GM21786 (cell line): ENCODE measurements around the gene OR51E2.
A peak's percentile ranks its signal among the peaks of the same experiment; 100 is the strongest.
"Not testable (repeated sequence)": the region's sequence is repeated elsewhere in the genome, so short reads cannot be mapped to it uniquely, and the experiment has no call there.

Source experiments
- ATAC-seq: cut with Tn5 transposase; IDR thresholded peaks from one replicate; pipeline ENCODE4 v1.9.1; 2021; ENCODE audit not compliant: unreplicated experiment

Gene OR51E2, protein sequence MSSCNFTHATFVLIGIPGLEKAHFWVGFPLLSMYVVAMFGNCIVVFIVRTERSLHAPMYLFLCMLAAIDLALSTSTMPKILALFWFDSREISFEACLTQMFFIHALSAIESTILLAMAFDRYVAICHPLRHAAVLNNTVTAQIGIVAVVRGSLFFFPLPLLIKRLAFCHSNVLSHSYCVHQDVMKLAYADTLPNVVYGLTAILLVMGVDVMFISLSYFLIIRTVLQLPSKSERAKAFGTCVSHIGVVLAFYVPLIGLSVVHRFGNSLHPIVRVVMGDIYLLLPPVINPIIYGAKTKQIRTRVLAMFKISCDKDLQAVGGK

DNA sequence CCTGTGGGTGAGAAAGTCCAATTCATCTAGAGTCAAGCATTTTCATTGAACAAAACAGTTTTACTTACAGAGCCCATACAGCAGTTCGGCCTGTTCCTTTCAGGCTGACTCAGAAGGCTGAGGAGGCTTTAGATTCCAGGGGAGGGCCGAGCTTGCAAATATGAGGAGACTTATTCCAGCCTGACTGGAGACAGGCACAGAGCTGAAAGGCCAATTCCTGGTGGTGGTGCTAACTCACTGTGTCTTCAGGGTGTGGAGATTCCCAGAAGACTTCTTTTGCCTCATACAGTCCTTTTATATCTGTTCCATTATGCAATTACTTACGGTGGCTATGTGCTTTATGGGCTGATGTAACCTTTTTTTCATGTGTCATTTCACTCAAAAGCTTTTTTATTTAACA is at the start of gene OR51E2:
TSS of gene OR51E2 (minus strand) at position 269 of the 400 bp plus-strand sequence. CDS start 15,142 bp downstream, outside the sequence.
- no peak for ATAC-seq

DNA sequence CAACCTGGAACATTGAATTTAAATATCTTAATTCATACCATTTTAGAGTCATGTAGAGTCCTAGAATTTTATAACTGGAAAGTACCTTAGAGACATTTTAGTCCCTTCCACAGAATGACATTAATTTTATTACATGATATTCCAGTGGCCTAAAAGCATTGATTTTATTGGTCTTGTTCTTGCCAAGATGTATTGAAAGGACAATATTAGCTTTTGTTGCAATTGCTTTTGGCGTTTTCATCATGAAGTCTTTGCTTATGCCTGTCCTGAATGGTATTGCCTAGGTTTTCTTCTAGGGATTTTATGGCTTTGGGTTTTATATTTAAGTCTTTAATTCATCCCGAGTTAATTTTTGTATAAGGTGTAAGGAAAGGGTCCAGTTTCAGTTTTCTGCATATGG is 43.1 kb upstream of the OR51E2 start:
- no peak for ATAC-seq

DNA sequence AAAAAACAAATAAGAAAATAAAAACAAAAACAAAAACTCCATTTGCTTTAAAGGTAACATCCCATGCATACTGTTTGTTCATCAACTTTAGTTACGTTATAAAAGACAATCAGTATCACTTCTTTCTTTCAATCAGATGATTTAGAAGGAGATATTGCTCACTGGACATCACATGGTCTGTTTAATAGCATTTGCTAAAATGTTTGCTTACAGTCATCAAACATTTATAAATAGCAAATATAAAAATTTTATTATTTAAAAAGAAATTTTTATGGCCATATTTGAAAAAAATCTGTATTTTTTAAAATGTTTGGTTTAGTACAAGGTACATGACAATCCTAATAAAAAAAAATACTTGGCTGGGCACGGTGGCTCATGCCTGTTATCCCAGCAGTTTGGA is 29.5 kb upstream of the OR51E2 start:
- ATAC-seq: no peak

DNA sequence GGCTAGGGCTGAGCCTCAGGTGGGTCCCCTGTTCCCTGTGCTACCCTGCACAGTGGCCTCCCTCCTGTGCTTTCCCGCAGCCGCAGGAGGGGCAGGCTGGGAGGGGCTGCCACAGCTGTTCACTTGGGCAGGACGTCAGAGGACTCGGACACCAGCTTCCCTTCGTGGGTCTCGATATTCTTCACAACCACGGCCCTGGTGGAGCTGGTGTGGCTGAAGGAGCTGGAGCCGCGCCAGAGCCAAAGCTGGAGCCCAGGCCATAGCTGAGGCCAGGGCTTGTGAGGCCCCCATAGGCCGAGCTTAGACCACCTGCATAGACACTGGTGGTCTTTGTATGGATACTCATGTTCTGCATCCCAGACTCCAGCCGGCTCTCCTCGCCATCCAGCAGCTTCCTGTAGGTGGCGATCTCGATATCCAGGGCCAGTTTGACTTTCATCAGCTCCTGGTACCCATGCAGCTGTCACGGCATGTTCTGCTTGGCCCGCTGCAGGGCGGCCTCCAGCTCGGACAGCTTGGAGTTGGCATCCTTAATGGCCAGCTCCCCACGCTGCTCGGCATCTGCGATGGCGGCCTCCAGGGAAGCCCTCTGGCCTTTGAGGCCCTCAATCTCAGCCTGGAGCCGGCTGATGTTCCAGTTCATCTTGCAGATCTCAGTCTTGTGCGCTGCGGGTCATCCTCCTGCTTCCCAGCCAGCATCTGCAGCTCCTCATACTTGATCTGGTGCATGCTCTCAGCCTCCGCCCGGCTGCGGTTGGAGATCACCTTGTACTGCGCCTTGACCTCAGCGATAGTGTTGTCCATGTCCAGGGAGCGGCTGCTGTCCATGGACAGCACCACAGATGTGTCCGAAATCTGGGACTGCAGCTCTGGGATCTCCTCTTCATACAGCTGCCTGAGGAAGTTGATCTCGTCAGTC is 25.2 kb upstream of the OR51E2 start:
- not testable (repeated sequence) for ATAC-seq

DNA sequence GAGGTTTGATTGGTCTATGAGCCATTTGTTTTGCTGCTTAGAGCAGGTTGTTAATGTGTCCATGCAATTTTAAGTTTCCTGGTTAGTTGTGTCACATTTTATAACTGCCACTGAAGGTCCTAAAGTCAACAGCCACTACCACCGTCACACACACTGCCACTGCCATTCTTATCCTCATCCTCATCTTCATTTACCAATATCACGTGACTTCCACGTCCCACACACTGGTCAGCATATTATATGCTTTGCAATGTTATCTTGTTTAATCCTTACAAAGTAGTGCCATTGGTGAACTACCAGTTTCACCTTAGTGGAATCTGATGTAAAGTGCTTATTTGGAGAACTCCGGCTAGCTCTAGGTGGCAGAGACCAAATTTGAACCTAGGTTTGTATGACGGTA is 16.6 kb upstream of the OR51E2 start:
- ATAC-seq: no peak

DNA sequence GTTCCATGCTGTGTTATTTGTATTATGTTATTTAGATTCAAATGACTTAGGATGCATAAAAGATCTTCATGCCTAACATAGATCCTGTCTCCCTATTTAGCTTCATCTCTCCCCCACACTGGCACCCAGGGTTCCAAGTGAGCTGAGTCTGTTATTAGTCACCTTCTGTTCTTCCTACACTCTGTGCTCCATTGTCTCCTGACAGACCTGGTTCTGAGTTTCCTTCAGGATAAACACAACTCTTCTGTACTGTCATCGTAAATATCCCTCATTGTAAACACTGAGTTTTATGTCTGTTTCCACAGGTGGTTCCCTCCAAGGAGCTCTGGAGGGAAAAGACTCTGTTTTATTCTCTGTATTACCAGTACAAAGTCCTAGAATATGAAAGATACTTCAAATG is 15.6 kb upstream of the OR51E2 start:
- no peak for ATAC-seq

DNA sequence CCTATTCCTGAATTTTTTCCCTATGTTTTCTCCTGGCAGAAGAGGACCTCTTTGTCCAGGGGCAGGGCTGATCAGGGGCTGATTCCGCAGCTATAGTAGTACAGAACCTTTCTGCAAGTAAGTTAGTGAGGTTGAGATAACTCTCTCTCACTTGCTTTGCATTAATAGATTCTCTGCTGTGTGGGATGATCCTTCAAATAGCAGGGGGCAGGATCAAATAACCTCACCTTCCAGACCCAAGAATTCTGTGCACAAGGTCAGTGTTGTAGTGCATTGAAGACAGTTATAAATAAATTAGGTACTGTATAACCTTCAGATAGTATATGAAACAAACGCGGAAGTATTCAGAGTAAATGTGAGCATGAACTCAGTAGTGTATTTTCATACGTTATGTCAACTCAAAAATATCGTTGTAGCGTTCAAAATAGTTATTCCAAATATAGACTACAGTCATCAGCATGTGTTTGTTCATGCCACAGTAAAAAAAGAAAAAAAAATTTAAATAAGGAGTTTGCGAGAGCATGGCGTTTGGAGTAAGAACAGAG is 7.2 kb upstream of the OR51E2 start:
- no peak for ATAC-seq

DNA sequence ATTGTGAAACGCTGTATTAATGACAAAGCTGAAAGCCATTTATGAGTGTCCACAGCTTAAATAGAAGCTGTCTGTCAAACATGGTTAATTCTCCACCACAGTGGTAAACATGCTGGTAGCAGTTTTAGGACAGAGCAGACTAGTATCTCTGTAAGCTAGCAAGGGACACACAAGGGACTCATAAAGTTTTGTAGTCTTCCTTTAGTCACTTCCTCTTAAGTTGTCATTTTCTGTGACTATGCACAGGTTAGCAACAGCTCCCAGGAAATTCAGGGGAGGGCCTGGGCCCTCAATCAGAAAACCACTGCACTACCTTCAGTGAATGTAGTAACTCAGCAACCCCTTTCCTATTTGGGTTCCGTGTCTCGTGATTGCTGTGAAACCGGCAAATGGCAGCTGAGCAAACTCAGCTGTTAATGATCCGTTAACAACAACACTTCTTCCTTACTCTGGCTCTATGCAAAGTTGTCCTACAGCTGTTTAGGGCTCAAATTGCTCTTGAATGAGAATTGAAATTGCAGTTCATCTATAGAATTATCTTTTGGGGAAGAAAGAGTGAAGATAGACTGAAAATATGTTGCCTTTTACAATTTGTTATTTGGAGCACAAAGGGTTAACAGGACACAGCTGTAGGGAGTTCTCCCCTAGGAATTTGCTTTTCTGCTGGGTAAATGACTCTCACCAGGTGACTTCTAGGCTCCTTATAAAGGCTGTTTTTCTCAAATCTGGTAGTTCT is 6.6 kb upstream of the OR51E2 start, which contains the start of gene MMP26:
TSS of gene MMP26 (plus strand) at position 731 of the 736 bp plus-strand sequence.
- ATAC-seq: peak; percentile 44

DNA sequence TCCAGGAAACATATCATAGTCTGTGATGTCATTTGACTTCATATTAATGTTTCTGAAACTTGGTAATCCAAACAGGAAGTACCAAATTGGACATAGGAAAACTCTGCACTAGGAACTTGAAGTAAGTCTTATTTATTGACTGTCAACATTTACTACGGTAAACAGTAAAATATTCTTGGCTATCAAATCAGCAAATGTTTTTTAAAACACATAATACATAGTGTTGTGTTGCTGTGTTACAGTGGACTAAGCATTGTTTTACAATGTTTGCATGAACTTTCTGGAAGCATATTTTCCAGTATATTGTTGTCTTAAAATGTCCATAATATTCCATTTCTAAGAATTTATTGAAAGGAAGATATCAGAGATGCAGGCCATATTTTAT is 2.8 kb upstream of the OR51E2 start:
- ATAC-seq: no peak

DNA sequence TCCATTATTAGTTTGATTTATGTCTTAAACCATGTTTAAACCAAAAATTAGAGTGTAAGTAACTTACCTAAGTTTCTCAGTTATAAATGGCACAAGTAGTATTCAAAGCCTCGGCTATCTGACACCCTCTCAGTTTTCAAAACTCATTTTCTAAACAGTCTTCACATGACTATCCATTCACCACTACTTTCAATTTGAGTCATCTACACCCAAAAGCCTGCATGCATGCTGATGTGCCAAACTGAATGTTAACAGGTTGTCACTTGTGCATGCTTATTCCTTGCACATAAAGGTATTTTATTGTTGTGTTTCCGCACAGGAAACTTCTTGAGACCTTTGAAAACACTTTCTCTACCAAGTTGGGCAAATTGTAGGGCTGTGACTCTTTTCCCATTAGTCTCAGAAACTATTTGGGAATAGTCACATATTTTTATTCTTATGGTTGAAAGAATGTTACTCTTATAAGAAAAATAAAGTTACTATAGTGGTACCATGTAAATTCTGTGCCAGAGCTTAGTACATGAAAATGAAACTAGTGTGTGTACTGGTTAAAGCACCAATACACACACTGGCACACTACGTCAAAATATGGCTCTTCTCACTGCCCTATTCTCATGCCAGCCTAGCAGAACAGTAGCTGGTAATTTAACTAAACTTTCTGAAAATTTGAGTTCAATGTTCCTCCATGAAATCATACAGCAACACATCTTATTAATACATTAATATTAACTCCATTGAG is 2.2 kb upstream of the OR51E2 start:
- peak; percentile 89 for ATAC-seq

DNA sequence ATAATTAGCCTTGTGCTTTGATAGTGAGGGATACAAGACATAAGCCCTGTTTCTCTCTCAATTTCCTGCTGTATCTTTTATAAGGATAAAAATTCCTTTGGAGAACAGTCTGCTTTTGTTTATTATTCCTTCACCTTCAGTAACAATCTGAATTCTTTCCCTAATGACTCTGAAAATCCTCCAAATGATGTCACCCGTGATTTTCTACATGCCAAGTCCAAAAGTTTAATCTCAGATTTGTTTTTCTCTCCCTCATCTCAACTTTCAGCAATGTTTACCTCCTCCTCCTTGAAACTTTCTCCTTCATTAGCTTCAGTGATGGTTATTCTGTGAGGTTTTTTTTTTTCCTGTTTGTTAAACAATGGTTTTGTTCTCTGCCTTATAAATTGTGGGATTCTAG is 2.2 kb downstream of the OR51E2 start:
- no peak for ATAC-seq

DNA sequence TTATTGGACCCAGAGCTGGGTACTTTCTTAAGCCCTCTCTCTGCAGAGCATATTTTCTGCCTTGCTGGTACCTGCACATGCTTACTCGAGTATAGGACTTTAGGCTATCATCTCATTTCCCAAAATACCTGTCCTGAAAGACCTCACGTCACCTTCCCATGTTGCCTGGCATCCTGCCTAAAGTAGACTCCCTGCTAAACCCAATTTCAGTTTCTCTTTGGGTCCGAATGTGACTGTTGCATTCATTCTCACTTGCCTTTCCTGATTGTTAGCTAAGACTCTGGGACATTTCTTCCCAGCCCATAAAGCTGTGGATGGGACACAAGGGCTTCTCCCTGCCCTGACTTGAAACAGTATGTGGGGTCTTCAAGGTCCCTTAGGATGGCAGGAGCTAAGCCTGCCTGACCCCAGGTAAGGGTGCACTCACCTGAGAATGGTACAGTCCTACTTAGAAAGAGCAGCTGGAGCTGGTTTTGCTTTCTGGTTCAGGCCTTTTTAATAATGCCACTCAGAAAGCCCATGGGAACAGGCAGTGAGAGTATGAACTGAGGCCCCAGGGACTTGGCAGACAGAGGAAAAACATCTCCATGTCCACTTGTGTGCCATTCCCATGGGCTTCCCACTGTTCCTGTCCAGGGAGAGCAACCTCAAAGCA is 12.9 kb downstream of the OR51E2 start:
- no peak for ATAC-seq

DNA sequence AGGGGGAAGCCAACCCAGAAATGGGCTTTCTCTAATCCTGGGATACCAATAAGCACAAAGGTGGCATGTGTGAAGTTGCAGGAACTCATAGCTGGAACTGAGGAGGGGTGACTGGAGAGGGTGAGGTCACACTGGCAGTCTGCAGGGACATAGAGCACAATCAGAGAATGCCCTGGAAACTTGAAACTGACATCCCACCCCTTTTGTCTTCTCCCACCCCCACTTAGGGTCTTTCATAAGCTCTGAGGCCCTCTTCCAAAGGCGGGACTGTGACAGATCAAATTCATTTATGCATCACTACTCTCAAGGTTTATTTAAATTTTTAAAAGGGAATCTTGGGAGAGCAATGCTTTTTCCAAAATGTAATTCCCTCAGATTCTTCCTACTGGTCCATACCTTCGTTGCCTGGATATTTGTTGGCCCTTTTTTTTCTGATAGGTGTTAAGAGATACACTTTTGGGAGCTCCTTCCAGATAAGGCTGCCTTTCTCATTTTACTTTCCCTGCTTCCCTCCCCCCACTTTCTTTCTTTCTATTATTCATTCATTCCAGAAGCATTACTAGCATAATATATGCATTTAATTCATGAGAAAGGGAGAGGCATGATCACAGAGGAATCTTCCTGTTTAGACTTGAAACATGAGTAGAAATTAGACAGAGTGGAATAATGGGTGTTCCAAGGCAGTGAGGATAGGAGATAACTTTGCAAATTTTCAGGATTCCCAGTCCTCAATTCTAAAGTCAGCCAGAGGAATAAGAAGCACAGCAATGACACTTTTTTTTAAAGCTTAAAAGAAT is 14.8 kb downstream of the OR51E2 start:
- ATAC-seq: no peak

DNA sequence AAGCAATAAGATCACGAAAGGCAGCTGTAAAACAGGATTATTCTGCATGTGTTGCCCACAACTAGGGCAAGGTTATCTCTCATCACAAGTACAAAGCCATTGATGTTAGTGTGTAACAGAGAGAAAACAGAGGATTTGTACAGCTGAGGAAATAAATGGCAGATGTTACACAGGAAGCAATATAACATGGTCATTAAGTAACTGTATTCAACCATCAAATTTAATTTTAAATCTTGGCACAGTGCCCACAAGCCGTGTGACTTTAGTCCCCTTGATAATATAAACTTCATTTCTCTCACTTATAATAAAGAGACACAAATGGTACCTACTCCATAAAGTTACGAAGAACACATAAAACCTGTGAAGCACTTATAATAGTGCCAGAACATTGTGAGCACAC is 17.3 kb downstream of the OR51E2 start:
- no peak for ATAC-seq

DNA sequence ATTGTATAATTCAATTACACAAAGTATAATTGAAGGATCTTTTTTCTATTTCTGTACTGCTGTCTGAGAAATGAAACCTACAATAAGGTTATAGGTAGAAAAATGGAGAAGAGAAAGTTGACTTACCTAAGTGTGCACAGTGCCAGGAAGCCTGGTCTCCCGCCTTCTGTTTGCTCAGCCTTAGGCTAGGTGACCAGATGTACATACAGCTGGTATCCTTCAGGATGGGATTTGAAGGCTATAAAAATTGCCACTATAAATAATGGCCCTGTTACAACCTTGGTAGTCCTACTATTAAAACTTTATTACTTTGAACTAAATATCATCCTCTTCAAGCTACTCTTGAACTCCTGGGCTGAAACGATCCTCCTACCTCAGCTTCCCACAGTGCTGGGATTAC is 19.7 kb downstream of the OR51E2 start:
- ATAC-seq: no peak

DNA sequence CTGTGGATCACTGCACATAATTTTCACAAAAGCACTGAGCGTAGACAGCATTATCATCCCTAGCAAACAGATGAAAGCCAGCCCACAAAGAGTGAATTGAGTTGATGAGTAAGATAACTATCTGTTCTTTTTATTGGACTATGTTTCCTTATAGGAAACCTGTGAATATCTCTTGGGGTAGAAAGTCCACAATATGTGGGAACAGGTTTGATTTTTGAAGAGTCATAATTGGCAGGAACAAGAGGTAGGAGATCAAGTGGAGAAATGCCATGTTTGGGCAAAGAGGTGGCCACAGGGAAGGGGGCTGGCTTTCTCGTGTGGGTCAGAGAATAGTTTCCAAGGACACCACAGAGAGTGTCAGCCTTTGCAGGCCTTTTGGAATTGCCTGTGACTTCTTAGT is 23.9 kb downstream of the OR51E2 start:
- no peak for ATAC-seq

DNA sequence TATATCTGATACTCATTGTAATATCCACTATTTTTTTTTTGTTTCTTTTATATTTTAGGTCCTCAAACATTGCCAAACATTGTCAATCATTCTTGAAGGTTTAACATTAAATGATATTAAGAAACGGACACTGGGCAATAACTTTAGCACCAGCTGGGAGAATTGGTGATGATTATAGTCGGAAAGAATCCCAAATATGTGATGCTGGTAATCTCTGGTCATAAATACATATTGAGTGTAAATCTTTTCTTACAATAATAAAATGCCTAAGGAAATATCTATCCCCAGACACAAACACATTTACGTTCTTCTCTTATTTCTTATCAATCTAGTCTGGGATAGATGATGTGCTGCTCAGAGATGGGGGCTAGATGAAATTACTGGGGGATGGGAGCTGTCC is 25.2 kb downstream of the OR51E2 start:
- ATAC-seq: no peak

DNA sequence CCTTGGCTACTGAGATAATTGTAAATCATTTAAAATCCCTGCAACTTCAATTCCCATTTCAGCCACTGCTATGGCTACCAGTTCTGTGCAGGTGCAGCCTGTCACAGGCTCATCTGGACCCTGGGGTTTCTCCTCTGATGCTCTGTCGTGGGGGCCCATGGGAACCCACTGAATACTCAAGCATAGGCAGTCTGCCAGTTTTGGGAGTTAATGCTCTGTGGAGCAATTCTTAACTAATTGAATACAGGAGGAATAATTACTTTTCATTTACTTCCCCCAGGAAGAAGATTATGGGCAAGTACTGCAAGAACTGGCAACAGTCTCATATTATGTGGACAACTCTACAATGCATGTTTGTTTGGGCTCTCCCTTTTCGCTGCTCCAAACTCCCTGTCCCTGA is 25.9 kb downstream of the OR51E2 start:
- ATAC-seq: no peak

DNA sequence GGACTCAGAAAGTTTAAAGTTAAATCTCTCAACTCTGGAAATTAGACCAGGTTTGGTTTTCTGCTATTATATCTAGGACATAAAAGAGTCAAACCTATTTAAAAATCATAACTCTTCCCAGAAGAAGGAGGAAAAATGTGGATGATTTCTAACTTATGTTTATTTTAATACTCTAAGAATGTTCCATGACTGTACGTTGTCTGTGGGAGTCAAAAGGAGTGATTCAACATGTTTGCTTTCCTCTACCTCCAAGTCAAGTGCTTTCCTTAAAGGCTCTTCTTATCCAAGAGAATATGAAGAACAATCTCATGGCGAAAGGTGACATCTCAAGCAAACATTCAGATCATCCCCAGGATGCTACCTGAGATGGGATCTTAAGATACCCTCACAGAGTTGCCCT is 32.2 kb downstream of the OR51E2 start:
- ATAC-seq: no peak
